Cardiac muscle cell (in vitro differentiated cells and primary cell): ENCODE data around the gene KIAA0930. TPM values are rescaled to one million over a fixed set of nuclear protein-coding genes. Genes with fewer than 3 reads are reported as not detected.

ENCODE experiments used
- DNase-seq, 2 donors: peaks; one replicate each; pipeline versions ENCODE4 v3.0.0 to v3.0.0-alpha.2; 2010 to 2017; ENCODE audit warnings: low read depth in 1 of 2, low spot score in 1 of 2
- H3K27ac ChIP-seq: fragments of 200-600 bp; sonication (generic); 2 replicates; pipeline ENCODE4 v1.5.1; 2016
- H3K27me3 ChIP-seq: fragments of 200-600 bp; sonication (generic); 2 replicates; pipeline ENCODE4 v1.6.0; 2016; ENCODE audit warnings: control low read depth
- H3K36me3 ChIP-seq: fragments of 200-600 bp; sonication (generic); 2 replicates; pipeline ENCODE4 v1.5.1; 2016; ENCODE audit warnings: control low read depth
- H3K4me1 ChIP-seq: fragments of 200-600 bp; sonication (generic); 2 replicates; pipeline ENCODE4 v1.8.1; 2017; ENCODE audit warnings: low read depth, mild to moderate bottlenecking, mixed run types
- H3K4me3 ChIP-seq: fragments of 200-600 bp; sonication (generic); 2 replicates; pipeline ENCODE4 v1.5.1; 2016; ENCODE audit warnings: mild to moderate bottlenecking
- H3K9me3 ChIP-seq: fragments of 200-600 bp; sonication (generic); 2 replicates; pipeline ENCODE4 v1.5.1; 2017; ENCODE audit warnings: low read depth, mild to moderate bottlenecking, control low read depth
- CTCF ChIP-seq: IDR thresholded peaks from 2 replicates; pipeline ENCODE4 v1.5.1; 2012; ENCODE audit warnings: low read depth, mild to moderate bottlenecking, low read length
- polyA plus RNA-seq: library from polyadenylated mRNA; unstranded; fragments of >200 nt; fragmentation: Nextera tagmentation; extraction: Ambion mirVana; gene quantifications from 2 replicates; pipeline ENCODE4 v1.2.1, GENCODE V29; 2016
- total RNA-seq: library from RNA; depleted of rRNA; stranded (reverse); fragments of >200 nt; gene quantifications from 2 replicates; pipeline ENCODE4 v1.2.3, GENCODE V29; 2016

The KIAA0930 gene
- total and polyA plus RNA-seq, 2 experiments from 2014 or later: 11.8 to 12.7 TPM

DNA sequence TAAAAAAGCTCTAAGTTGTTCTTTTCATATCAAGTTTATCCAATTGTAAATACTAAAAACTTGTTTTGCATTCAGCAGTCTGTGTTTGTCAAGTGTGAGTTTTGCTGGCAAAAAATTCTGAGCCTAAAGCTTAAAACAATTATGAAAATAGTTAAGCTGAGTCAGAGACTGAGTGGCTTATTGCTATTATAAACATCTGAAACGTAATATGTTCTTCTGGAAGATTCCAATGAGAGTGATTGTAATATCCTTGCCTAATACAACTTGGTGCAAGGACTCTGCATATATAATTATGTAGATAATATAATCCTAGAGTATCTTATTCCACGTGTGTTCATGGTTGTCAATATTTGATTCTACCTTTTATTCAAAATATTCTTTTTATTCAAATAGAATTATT lies 91.0 kb downstream of the KIAA0930 start:
- Histone ChIP-seq H3K9me3 (no peaks in the 10 kb centered on the region), H3K27me3 (no peaks in the 10 kb centered on the region), H3K4me3 (no peak overlapping the region), H3K27ac (no peak overlapping the region), H3K36me3 (no peaks in the 10 kb centered on the region), H3K4me1 (no peaks in the 10 kb centered on the region)
- DNase-seq: no peak
- TF ChIP-seq CTCF: no peak

GRCh38 chr22:45144916-45145315 lies 95.8 kb downstream of the KIAA0930 start:
- H3K4me3 ChIP-seq: no peak overlapping the region
- no peak overlapping the region for H3K27ac ChIP-seq
- no peak for DNase-seq
- H3K27me3 ChIP-seq: no peaks in the 10 kb centered on the region
- no peaks in the 10 kb centered on the region for H3K4me1 ChIP-seq
- H3K36me3 ChIP-seq: no peaks in the 10 kb centered on the region
- no peaks in the 10 kb centered on the region for H3K9me3 ChIP-seq
- no peak for TF ChIP-seq CTCF

GRCh38 chr22:45142376-45142775 lies 98.3 kb downstream of the KIAA0930 start:
- H3K4me3 ChIP-seq: no peak overlapping the region
- TF ChIP-seq CTCF: no peak
- H3K27me3 ChIP-seq: no peaks in the 10 kb centered on the region
- H3K27ac ChIP-seq: no peak overlapping the region
- no peaks in the 10 kb centered on the region for H3K9me3 ChIP-seq
- no peak for DNase-seq
- H3K4me1 ChIP-seq: no peaks in the 10 kb centered on the region
- no peaks in the 10 kb centered on the region for H3K36me3 ChIP-seq

Other genes with a start within 250 kb of the KIAA0930 start
- 4.8 and 7.2 TPM in 2 replicates for gene PHF21B, start 230.9 kb downstream of the KIAA0930 start, total RNA-seq
- gene PHF21B, start 230.9 kb downstream of the KIAA0930 start, polyA plus RNA-seq: 1.3 and 3.0 TPM in 2 replicates
- gene NUP50, start 77.0 kb downstream of the KIAA0930 start, total RNA-seq: 57.7 and 66.9 TPM in 2 replicates
- gene NUP50, start 77.0 kb downstream of the KIAA0930 start, polyA plus RNA-seq: 21.1 and 25.6 TPM in 2 replicates
- gene UPK3A, start 44.1 kb upstream of the KIAA0930 start, total RNA-seq: 0.21 TPM in 1 of 2 replicates, not detected in the other
- 0.45 TPM in 1 of 2 replicates, not detected in the other for gene UPK3A, start 44.1 kb upstream of the KIAA0930 start, polyA plus RNA-seq
- gene FAM118A, start 69.0 kb upstream of the KIAA0930 start, total RNA-seq: 104 and 240 TPM in 2 replicates
- gene FAM118A, start 69.0 kb upstream of the KIAA0930 start, polyA plus RNA-seq: 227 and 323 TPM in 2 replicates
- gene SMC1B, start 172.7 kb upstream of the KIAA0930 start, total RNA-seq: 0.15 TPM in 1 of 2 replicates, not detected in the other
- 0.04 TPM in 1 of 2 replicates, not detected in the other for gene SMC1B, start 172.7 kb upstream of the KIAA0930 start, polyA plus RNA-seq
- gene RIBC2, start 172.8 kb upstream of the KIAA0930 start, total RNA-seq: 0.60 and 0.67 TPM in 2 replicates
- 0.35 and 0.56 TPM in 2 replicates for gene RIBC2, start 172.8 kb upstream of the KIAA0930 start, polyA plus RNA-seq